HepG2 (cell line): ENCODE measurements around the gene PPP1R1B. TPM values are rescaled to one million over a fixed set of nuclear protein-coding genes. Genes with fewer than 3 reads are reported as not detected.

Experiments
- ATAC-seq: fragments of 200-7000 bp; cut with Tn5 transposase; 3 replicates; pipeline ENCODE4 v1.9.1; 2020; ENCODE audit warnings: mild to moderate bottlenecking, moderate library complexity
- BruUV-seq: library from RNA; stranded (reverse); fragments of 400-500 nt; replicated peaks from 2 replicates; lab custom pipeline; 2021; lab: Mats Ljungman, UMichigan
- CTCF ChIA-PET: fragments of 300-600 bp; formaldehyde crosslinking; extraction: SDS; loops from one replicate; lab custom pipeline; 2021; ENCODE audit warnings: low total read pairs, inconsistent platforms, low intra/inter-chr PET ratio; lab: Yijun Ruan, JAX
- POLR2A ChIA-PET: fragments of 350-600 bp; sonication (Branson Sonifier 250); formaldehyde crosslinking; loops from one replicate; lab custom pipeline; 2020; ENCODE audit warnings: antibody characterized with exemption, inconsistent platforms; lab: Yijun Ruan, JAX
- DNase-seq: peaks from one replicate; pipeline ENCODE4 v3.0.0-alpha.2; 2015; ENCODE audit warnings: low spot score
- FAIRE-seq: peaks from 3 replicates; lab custom pipeline; 2011; peaks lifted over from hg19 to GRCh38; lab: Jason Lieb, UNC
- H2AFZ ChIP-seq: one replicate; pipeline ENCODE4 v1.6.1; 2011; ENCODE audit warnings: low read length, inconsistent platforms
- H3K27ac ChIP-seq: fragments of 300-600 bp; 3 replicates; pipeline ENCODE4 v1.8.0; 2011; ENCODE audit warnings: mixed run types, mild to moderate bottlenecking, mixed read lengths, low read length, inconsistent platforms; ENCODE audit not compliant: insufficient read depth; ENCODE audit errors: extremely low read length
- H3K27me3 ChIP-seq, 2 experiments: fragments of 200-600 bp in 1 of 2; 2 replicates in 1 of 2; 3 replicates in 1 of 2; pipeline versions ENCODE4 v1.6.0 to v1.8.0; 2011; ENCODE audit warnings: low read length in 2 of 2, mild to moderate bottlenecking in 2 of 2, moderate library complexity in 2 of 2, inconsistent platforms in 1 of 2; ENCODE audit not compliant: insufficient read depth in 2 of 2, control insufficient read depth in 1 of 2
- H3K36me3 ChIP-seq, 2 experiments: fragments of 200-600 bp in 1 of 2; replicated peaks in 1 of 2; 2 replicates in 1 of 2; 3 replicates in 1 of 2; pipeline versions ENCODE4 v1.5.1 to v1.8.0; 2011; ENCODE audit warnings: low read length in 2 of 2, inconsistent platforms in 1 of 2; ENCODE audit not compliant: insufficient read depth in 2 of 2, control insufficient read depth in 1 of 2
- H3K4me1 ChIP-seq: 2 replicates; pipeline ENCODE4 v1.5.1; 2012; ENCODE audit warnings: low read length, inconsistent platforms; ENCODE audit not compliant: insufficient read depth
- H3K4me2 ChIP-seq: 2 replicates; pipeline ENCODE4 v1.6.0; 2011; ENCODE audit warnings: low read depth, low read length, inconsistent platforms
- H3K4me3 ChIP-seq, 3 experiments: fragments of 200-600 bp in 1 of 3; sonication (generic), shearing (Covaris generic) in 1 of 3; replicated peaks in 1 of 3; 2 replicates each; pipeline ENCODE4 v1.5.1; 2011 to 2016; ENCODE audit warnings: low read length in 3 of 3, inconsistent platforms in 2 of 3, low read depth in 2 of 3, mild to moderate bottlenecking in 2 of 3, control low read depth in 1 of 3, mixed read lengths in 1 of 3; ENCODE audit not compliant: insufficient read depth in 1 of 3
- H3K79me2 ChIP-seq: one replicate; pipeline ENCODE4 v1.6.1; 2011; ENCODE audit warnings: low read length, inconsistent platforms; ENCODE audit not compliant: insufficient read depth
- H3K9ac ChIP-seq: 2 replicates; pipeline ENCODE4 v1.6.0; 2011; ENCODE audit warnings: mild to moderate bottlenecking, low read depth, low read length, inconsistent platforms; ENCODE audit not compliant: insufficient read depth
- H3K9me3 ChIP-seq: 2 replicates; pipeline ENCODE4 v1.5.1; 2012; ENCODE audit warnings: mild to moderate bottlenecking, low read length
- H4K20me1 ChIP-seq: 2 replicates; pipeline ENCODE4 v1.6.0; 2011; ENCODE audit warnings: inconsistent platforms, mild to moderate bottlenecking, low read length, moderate library complexity; ENCODE audit not compliant: insufficient read depth
- FOSL1 ChIP-seq: sonication (generic); formaldehyde crosslinking; IDR thresholded peaks from 2 replicates; pipeline ENCODE4 v1.9.0; 2021; ENCODE audit warnings: missing genetic modification reagents, borderline replicate concordance
- HNRNPK ChIP-seq: fragments of 200-400 bp; formaldehyde crosslinking; IDR thresholded peaks from 2 replicates; pipeline ENCODE4 v1.6.1; 2018; ENCODE audit warnings: low read length, low read depth, moderate library complexity, mild to moderate bottlenecking; ENCODE audit not compliant: poor library complexity, severe bottlenecking
- JDP2 ChIP-seq: sonication (generic); formaldehyde crosslinking; IDR thresholded peaks from 2 replicates; pipeline ENCODE4 v1.8.1; 2022; ENCODE audit warnings: missing genetic modification reagents, borderline replicate concordance
- MYNN ChIP-seq: sonication (generic); formaldehyde crosslinking; IDR thresholded peaks from 2 replicates; pipeline ENCODE4 v1.4.0; 2020; ENCODE audit warnings: mild to moderate bottlenecking, low read depth, missing genetic modification reagents
- SAP130 ChIP-seq: IDR thresholded peaks from 2 replicates; pipeline ENCODE4 v1.6.1; 2016; ENCODE audit warnings: low read depth
- TEF ChIP-seq: sonication (generic); formaldehyde crosslinking; IDR thresholded peaks from 2 replicates; pipeline ENCODE4 v1.5.0; 2020; ENCODE audit warnings: missing genetic modification reagents
- YY1 ChIP-seq: IDR thresholded peaks from 2 replicates; pipeline ENCODE4 v1.6.1; 2011; ENCODE audit warnings: low read length, low read depth, moderate library complexity, mild to moderate bottlenecking; ENCODE audit not compliant: insufficient read depth, insufficient replicate concordance
- ZNF33B ChIP-seq: sonication (generic); formaldehyde crosslinking; IDR thresholded peaks from 2 replicates; pipeline ENCODE4 v1.5.1; 2020; ENCODE audit warnings: mild to moderate bottlenecking, missing genetic modification reagents
- ZNF558 ChIP-seq: sonication (generic); formaldehyde crosslinking; IDR thresholded peaks from 2 replicates; pipeline ENCODE4 v1.9.0; 2022; ENCODE audit warnings: mild to moderate bottlenecking, missing genetic modification reagents, borderline replicate concordance
- ZNF746 ChIP-seq: sonication (generic); formaldehyde crosslinking; IDR thresholded peaks from 2 replicates; pipeline ENCODE4 v1.8.0; 2022; ENCODE audit warnings: mild to moderate bottlenecking, missing genetic modification reagents
- WGBS: methylation state at CpG from one replicate; pipeline ENCODE4 v1.1.6; 2017; ENCODE audit warnings: low lambda C conversion rate; 5-methylcytosine and 5-hydroxymethylcytosine counted together
- in situ Hi-C: cut with HindIII; loops from 2 replicates; pipeline ENCODE4 v1.10.0; 2017; ENCODE audit warnings: low pct_unique_long_range_greater_than_20kb; ENCODE audit not compliant: extremely low pct_ligation_motif_present
- intact Hi-C: fragments of 100-400 bp; cut with micrococcal nuclease; formaldehyde crosslinking; loops from one replicate; pipeline ENCODE4 v1.10.0; 2022; ENCODE audit not compliant: unreplicated experiment
- polyA plus RNA-seq, 8 experiments: library from polyadenylated mRNA; depleted of rRNA in 3 of 8; stranded (reverse) in 7 of 8; unstranded in 1 of 8; fragments of >200 nt; fragmentation: Illumina TruSeq in 4 of 8; extraction: Trizol in 4 of 8; gene quantifications; 2 replicates each; pipeline versions ENCODE4 v1.2.1 to v1.2.3, GENCODE V29; 2011 to 2016; ENCODE audit warnings: low read depth in 4 of 8, missing spikeins in 1 of 8, mixed read lengths in 1 of 8; ENCODE audit not compliant: insufficient read depth in 1 of 8
- total RNA-seq, 5 experiments: library from RNA; depleted of rRNA; stranded (reverse); fragments of >200 nt; fragmentation: Illumina TruSeq; extraction: Trizol; gene quantifications; 2 replicates each; pipeline ENCODE4 v1.2.3, GENCODE V29; 2016; ENCODE audit warnings: low read depth in 1 of 5
- TF ChIP-seq, protein P1 (sequence below): IDR thresholded peaks from 2 replicates; pipeline ENCODE4 v1.6.1; 2016; ENCODE audit warnings: mild to moderate bottlenecking, missing biosample characterization, missing genetic modification reagents
- TF ChIP-seq, protein P2 (sequence below): sonication (generic); formaldehyde crosslinking; IDR thresholded peaks from 2 replicates; pipeline ENCODE4 v1.4.0; 2020; ENCODE audit warnings: mild to moderate bottlenecking, missing genetic modification reagents

The PPP1R1B gene
- total and polyA plus RNA-seq, 2 of the 13 experiments (the other 11 are each of a cell fraction or from before 2014, with no cell fraction given): 0.08 TPM; not detected in 1

DNA sequence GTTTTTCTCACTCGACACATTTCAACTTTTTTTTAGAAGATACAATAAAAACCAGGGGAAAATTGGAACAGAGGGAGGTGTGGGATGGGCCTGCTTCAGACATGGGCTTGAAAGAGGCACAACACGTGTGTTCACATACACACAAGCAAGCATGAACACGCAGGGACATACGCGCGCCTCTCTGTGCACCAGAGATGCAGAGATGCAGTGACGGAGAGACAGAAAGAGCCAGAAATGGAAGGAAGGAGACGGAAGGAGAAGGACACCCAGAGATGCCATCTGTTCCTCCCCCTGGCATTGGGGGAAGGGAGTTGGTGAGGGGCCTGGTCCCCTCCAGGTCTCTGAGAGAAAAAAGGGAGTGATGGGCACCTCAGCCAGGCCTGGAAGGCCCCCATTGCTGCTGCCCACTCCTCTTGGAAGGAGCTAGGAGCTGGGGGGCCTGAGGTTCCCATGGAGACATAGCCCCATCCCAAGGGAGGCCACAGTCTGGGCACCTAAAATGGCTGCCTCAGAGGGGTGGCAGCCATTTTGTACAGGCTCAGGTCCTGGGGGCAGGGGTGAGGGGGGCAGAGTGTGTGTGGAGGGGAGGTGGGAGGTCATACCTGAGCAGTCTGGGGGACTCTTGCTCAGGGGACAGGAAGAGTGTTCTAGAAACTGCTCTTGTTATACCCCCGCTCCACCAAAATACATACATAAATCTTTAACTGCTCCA is 15.2 kb upstream of the PPP1R1B start:
- peaks cover 8 to 71% of the 10 kb centered on the region in 2 experiments for H3K27me3 ChIP-seq
- no peak for FAIRE-seq
- H3K27ac ChIP-seq: no peak overlapping the region
- no peak for ATAC-seq
- H3K4me3 ChIP-seq: no peak overlapping the region
- no peak for DNase-seq
- in situ Hi-C loops (no loop called here), intact Hi-C loops (no loop called here)
- no TSS peak for BruUV-seq
- no peaks in the 10 kb centered on the region for H3K9me3 ChIP-seq
- no peak overlapping the region for H3K4me2 ChIP-seq
- H4K20me1 ChIP-seq: no peaks in the 10 kb centered on the region
- 62% methylated on average over 9 of the region's 9 CpGs for WGBS
- no peaks in the 10 kb centered on the region for H3K36me3 ChIP-seq
- no peaks in the 10 kb centered on the region for H3K79me2 ChIP-seq
- no peaks in the 10 kb centered on the region for H3K4me1 ChIP-seq
- H3K9ac ChIP-seq: no peak overlapping the region
- CTCF ChIA-PET: no interaction called here
- POLR2A ChIA-PET: no interaction called here
- H2AFZ ChIP-seq: no peak overlapping the region
- TF ChIP-seq FOSL1 (CRISPR knock-in tag): no peak
- peak; percentile 58 for TF ChIP-seq YY1

GRCh38 chr17:39612291-39612894 is 14.4 kb upstream of the PPP1R1B start:
- intact Hi-C loops (no loop called here), in situ Hi-C loops (no loop called here)
- Histone ChIP-seq H3K27me3 (peaks cover 11 to 71% of the 10 kb centered on the region in 2 experiments), H3K9ac (no peak overlapping the region), H3K4me2 (no peak overlapping the region), H3K36me3 (no peaks in the 10 kb centered on the region), H2AFZ (no peak overlapping the region), H3K9me3 (no peaks in the 10 kb centered on the region), H3K4me3 (no peak overlapping the region), H3K79me2 (no peaks in the 10 kb centered on the region), H3K27ac (no peak overlapping the region), H4K20me1 (no peaks in the 10 kb centered on the region), H3K4me1 (no peaks in the 10 kb centered on the region)
- ATAC-seq (no peak), DNase-seq (no peak), FAIRE-seq (no peak)
- ChIA-PET CTCF (no interaction called here), POLR2A (no interaction called here)
- BruUV-seq: no TSS peak
- 32% methylated on average over 10 of the region's 22 CpGs for WGBS
- TF ChIP-seq, protein P1, sequence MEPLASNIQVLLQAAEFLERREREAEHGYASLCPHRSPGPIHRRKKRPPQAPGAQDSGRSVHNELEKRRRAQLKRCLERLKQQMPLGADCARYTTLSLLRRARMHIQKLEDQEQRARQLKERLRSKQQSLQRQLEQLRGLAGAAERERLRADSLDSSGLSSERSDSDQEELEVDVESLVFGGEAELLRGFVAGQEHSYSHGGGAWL (CRISPR knock-in tag): no peak
- TF ChIP-seq ZNF746 (CRISPR knock-in tag) (no peak), ZNF33B (CRISPR knock-in tag) (no peak), SAP130 (CRISPR knock-in tag) (no peak), JDP2 (CRISPR knock-in tag) (no peak), HNRNPK (no peak), ZNF558 (no peak), TEF (no peak), MYNN (CRISPR knock-in tag) (no peak)
- TF ChIP-seq, protein P2, sequence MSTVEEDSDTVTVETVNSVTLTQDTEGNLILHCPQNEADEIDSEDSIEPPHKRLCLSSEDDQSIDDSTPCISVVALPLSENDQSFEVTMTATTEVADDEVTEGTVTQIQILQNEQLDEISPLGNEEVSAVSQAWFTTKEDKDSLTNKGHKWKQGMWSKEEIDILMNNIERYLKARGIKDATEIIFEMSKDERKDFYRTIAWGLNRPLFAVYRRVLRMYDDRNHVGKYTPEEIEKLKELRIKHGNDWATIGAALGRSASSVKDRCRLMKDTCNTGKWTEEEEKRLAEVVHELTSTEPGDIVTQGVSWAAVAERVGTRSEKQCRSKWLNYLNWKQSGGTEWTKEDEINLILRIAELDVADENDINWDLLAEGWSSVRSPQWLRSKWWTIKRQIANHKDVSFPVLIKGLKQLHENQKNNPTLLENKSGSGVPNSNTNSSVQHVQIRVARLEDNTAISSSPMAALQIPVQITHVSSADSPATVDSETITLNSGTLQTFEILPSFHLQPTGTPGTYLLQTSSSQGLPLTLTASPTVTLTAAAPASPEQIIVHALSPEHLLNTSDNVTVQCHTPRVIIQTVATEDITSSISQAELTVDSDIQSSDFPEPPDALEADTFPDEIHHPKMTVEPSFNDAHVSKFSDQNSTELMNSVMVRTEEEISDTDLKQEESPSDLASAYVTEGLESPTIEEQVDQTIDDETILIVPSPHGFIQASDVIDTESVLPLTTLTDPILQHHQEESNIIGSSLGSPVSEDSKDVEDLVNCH: no peak
